T-helper 2 cell (primary cell): ENCODE results near the gene SLC12A7.
"Not testable (repeated sequence)": the region's sequence is repeated elsewhere in the genome, so short reads cannot be mapped to it uniquely, and the experiment has no call there.

Experiments used
- DNase-seq, 5 experiments: peaks; one replicate each; pipeline versions ENCODE4 v3.0.0 to v3.0.0-alpha.2; 2012 to 2022

The SLC12A7 gene

GRCh38 chr5:1061292-1061691 lies 50.6 kb downstream of the SLC12A7 start:
- DNase-seq, result not testable (repeated sequence)

- DNase-seq, result no peak
Measured at GRCh38 chr5:1060535-1060981, 51.3 kb downstream of the SLC12A7 start.

GRCh38 chr5:1059884-1060263 lies 52.0 kb downstream of the SLC12A7 start:
- no peak for DNase-seq

GRCh38 chr5:1058988-1059883 lies 52.6 kb downstream of the SLC12A7 start:
- DNase-seq, result no peak

- no peak for DNase-seq
Measured at GRCh38 chr5:1058083-1058945, 53.5 kb downstream of the SLC12A7 start.

GRCh38 chr5:1057485-1058082 lies 54.3 kb downstream of the SLC12A7 start:
- DNase-seq, result no peak

GRCh38 chr5:1056611-1057484 lies 55.0 kb downstream of the SLC12A7 start:
- no peak for DNase-seq

GRCh38 chr5:1055896-1056610 lies 55.8 kb downstream of the SLC12A7 start:
- no peak for DNase-seq

GRCh38 chr5:1054799-1055775 lies 56.8 kb downstream of the SLC12A7 start:
- no peak for DNase-seq

GRCh38 chr5:1054018-1054798 lies 57.7 kb downstream of the SLC12A7 start:
- DNase-seq, result no peak

GRCh38 chr5:1053391-1054017 lies 58.4 kb downstream of the SLC12A7 start:
- no peak for DNase-seq

- no peak for DNase-seq
Measured at GRCh38 chr5:1052641-1053390, 59.0 kb downstream of the SLC12A7 start.

GRCh38 chr5:1052076-1052475 lies 59.8 kb downstream of the SLC12A7 start:
- no peak for DNase-seq

- DNase-seq, result no peak
Measured at GRCh38 chr5:1051366-1051720, 60.5 kb downstream of the SLC12A7 start.

- no peak for DNase-seq
Measured at GRCh38 chr5:1050423-1051365, 61.2 kb downstream of the SLC12A7 start.

GRCh38 chr5:1048861-1049838 lies 62.7 kb downstream of the SLC12A7 start:
- no peak for DNase-seq
